GM18505 (cell line): ENCODE data around the gene RPS13.
A peak's percentile ranks its signal among the peaks of the same experiment; 100 is the strongest.
"Not testable (repeated sequence)": the region's sequence is repeated elsewhere in the genome, so short reads cannot be mapped to it uniquely, and the experiment has no call there.

ENCODE experiments used
- ATAC-seq: cut with Tn5 transposase; IDR thresholded peaks from one replicate; pipeline ENCODE4 v1.9.1; 2021; ENCODE audit not compliant: unreplicated experiment
- POLR2A ChIP-seq: IDR thresholded peaks from 4 replicates; pipeline ENCODE4 v1.6.1; 2011; ENCODE audit warnings: borderline replicate concordance; ENCODE audit not compliant: insufficient read depth, insufficient read length; ENCODE audit errors: extremely low read depth

RPS13 gene

GRCh38 chr11:17067417-17067816 lies 10.1 kb downstream of the RPS13 start:
- no peak for ATAC-seq
- no peak for TF ChIP-seq POLR2A

GRCh38 chr11:17066691-17067090 lies 10.8 kb downstream of the RPS13 start:
- no peak for ATAC-seq
- TF ChIP-seq POLR2A = no peak

DNA sequence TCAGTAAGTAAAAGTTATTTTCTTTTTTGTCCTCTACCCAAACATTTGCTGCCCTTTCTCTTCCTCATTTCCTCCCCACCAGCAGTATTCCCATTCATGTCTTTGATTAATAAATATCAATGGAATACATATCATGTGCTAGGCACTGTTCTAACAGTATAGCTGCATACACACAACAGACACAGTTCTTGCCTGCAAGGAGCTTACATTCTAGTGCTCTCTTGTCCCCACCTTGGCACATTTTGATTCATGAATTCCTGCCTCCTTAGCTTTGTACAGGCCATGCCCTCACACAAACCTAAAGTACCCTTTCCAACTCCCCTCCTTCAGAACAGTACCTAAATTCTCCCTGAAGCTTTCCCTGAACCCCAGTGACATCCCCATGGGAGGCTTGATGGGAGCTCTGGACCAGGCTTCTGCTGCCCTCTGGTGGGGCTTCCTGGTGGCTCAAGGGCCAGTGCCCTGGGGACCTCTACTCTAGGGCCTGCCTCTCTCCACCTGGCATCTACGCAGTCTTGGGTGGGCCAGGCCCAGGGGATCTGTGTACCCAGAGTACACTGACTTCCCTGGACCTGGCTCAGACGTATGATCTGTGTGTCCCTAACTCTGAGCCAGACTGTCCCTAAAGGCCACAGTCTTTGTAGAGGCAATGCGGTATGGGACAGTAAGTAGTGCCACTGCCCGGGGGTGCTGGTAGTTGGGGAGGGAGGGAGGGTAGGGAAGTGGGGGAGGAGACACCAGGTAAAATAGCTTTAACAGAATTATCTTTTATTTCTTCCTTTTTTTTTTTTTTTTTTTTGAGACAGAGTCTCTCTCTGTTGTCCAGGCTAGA lies 14.1 kb downstream of the RPS13 start:
- TF ChIP-seq POLR2A = no peak
- ATAC-seq = peak; percentile 68

GRCh38 chr11:17051146-17051545 lies 26.3 kb downstream of the RPS13 start:
- not testable (repeated sequence) for ATAC-seq

DNA sequence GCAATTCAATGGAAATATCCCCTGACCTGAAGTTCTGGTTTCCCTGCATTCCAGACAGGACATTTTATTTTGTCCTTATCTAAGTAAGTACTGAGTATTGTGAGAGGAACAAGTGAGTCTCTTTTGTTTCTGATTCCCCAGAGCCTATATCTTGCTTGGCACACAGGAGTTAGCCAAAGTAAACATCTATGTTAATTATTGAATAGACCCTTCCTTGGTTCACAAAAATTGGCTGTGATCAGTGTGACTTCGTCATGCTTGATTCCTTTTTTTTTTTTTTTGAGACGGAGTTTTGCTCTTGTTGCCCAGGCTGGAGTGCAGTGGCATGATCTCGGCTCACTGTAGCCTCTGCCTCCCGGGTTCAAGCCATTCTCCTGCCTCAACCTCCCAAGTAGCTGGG lies 29.0 kb downstream of the RPS13 start:
- not testable (repeated sequence) for ATAC-seq

DNA sequence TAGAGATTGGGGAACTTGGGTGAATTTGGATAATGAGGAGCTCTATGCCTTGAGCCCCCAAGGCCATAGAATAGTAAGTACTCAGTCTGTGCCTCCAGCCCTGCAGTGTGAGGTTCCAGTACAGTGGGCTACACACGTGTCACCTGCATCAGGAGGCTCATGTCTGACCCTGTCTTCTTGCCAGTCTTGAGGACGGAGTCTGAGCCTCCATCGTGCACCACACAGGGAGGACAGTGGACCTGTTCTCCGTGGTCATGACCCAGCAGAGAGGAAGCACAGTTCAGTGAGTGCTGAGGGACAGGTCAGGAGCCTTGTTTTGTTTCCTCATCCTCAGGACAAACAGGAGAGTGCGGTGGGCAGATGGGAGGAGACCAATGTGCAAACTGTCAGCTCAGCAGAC lies 30.8 kb downstream of the RPS13 start:
- ATAC-seq = no peak
- TF ChIP-seq POLR2A = no peak

- ATAC-seq = no peak
Measured at GRCh38 chr11:17036666-17037658, 40.5 kb downstream of the RPS13 start.

DNA sequence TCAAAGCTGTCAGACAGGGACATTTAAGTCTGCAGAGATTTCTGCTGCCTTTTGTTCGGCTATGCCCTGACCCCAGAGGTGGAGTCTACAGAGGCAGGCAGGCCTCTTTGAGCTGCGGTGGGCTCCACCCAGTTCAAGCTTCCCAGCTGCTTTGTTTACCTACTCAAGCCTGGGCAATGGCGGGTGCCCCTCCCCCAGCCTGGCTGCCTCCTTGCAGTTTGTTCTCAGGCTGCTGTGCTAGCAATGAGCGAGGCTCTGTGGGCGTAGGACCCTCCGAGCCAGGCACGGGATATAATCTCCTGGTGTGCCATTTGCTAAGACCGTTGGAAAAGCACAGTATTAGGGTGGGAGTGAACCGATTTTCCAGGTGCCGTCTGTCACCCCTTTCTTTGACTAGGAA lies 43.4 kb downstream of the RPS13 start:
- not testable (repeated sequence) for ATAC-seq

More at GRCh38 chr11:17036666-17037658, 40.5 kb downstream of the RPS13 start:
- TF ChIP-seq POLR2A = no peak

- no peak for TF ChIP-seq POLR2A
- ATAC-seq = no peak
Measured at GRCh38 chr11:17026487-17027082, 50.9 kb downstream of the RPS13 start.

DNA sequence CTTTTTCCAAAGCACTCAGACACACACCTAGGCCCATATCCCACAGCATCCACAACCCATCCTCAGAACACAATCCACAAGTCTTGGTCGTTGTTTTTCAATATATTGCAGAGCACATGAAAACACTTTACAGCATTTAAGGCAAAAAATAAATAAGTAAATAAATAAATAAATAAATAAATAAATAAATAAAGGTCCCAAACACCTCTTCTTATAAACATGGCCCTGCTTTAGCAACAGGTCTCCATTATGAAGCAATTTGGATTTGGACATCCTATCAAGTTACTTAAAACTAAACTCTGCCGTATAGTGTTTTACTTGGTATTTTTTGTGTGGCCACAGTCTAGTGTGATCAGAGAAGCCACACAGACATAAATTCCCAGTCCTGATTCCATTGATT lies 52.5 kb downstream of the RPS13 start:
- ATAC-seq = no peak
- no peak for TF ChIP-seq POLR2A
